DND-41 (cell line): ENCODE data around the gene STRN4.
A peak's percentile ranks its signal among the peaks of the same experiment; 100 is the strongest.

Source experiments
- ATAC-seq: fragments of 200-7000 bp; cut with Tn5 transposase; 3 replicates; pipeline ENCODE4 v1.9.1; 2021; ENCODE audit warnings: low read depth; ENCODE audit not compliant: insufficient read depth
- DNase-seq: peaks from one replicate; pipeline ENCODE4 v3.0.0-alpha.2; 2020
- H2AFZ ChIP-seq: 2 replicates; pipeline ENCODE4 v1.6.0; 2012; ENCODE audit warnings: low read depth, low read length
- H3K27ac ChIP-seq: 2 replicates; pipeline ENCODE4 v1.5.1; 2012; ENCODE audit warnings: low read length, inconsistent platforms
- H3K27me3 ChIP-seq: fragments of 200-600 bp; sonication (generic); 2 replicates; pipeline ENCODE4 v1.6.0; 2012; ENCODE audit warnings: low read length, mild to moderate bottlenecking, inconsistent platforms; ENCODE audit not compliant: insufficient read depth, poor library complexity
- H3K36me3 ChIP-seq: 2 replicates; pipeline ENCODE4 v1.5.1; 2012; ENCODE audit warnings: low read length, inconsistent platforms; ENCODE audit not compliant: insufficient read depth
- H3K4me1 ChIP-seq: 2 replicates; pipeline ENCODE4 v1.5.1; 2012; ENCODE audit warnings: mild to moderate bottlenecking, low read length; ENCODE audit not compliant: insufficient read depth
- H3K4me2 ChIP-seq: 2 replicates; pipeline ENCODE4 v1.6.0; 2012; ENCODE audit warnings: mild to moderate bottlenecking, moderate library complexity, low read length, inconsistent platforms; ENCODE audit not compliant: insufficient read depth
- H3K4me3 ChIP-seq, 2 experiments: fragments of 200-600 bp in 1 of 2; shearing (Covaris generic) in 1 of 2; 2 replicates each; pipeline ENCODE4 v1.5.1; 2012 to 2016; ENCODE audit warnings: inconsistent platforms in 2 of 2, low read length in 2 of 2, mild to moderate bottlenecking in 2 of 2, low read depth in 1 of 2, moderate library complexity in 1 of 2
- H3K79me2 ChIP-seq: 2 replicates; pipeline ENCODE4 v1.6.0; 2012; ENCODE audit warnings: low read length, inconsistent platforms; ENCODE audit not compliant: insufficient read depth
- H3K9ac ChIP-seq: 2 replicates; pipeline ENCODE4 v1.6.0; 2012; ENCODE audit warnings: low read depth, mild to moderate bottlenecking, inconsistent platforms, low read length, moderate library complexity
- H3K9me3 ChIP-seq: 2 replicates; pipeline ENCODE4 v1.5.1; 2012; ENCODE audit warnings: low read length, moderate library complexity, mild to moderate bottlenecking, inconsistent platforms; ENCODE audit not compliant: insufficient read depth, severe bottlenecking
- H4K20me1 ChIP-seq: 2 replicates; pipeline ENCODE4 v1.6.0; 2012; ENCODE audit warnings: low read length; ENCODE audit not compliant: insufficient read depth
- CTCF ChIP-seq: IDR thresholded peaks from 2 replicates; pipeline ENCODE4 v1.5.1; 2012; ENCODE audit warnings: borderline replicate concordance, low read length, moderate library complexity, mild to moderate bottlenecking; ENCODE audit not compliant: poor library complexity, severe bottlenecking; ENCODE audit errors: extremely low read depth
- EZH2 ChIP-seq: IDR thresholded peaks from 3 replicates; pipeline ENCODE4 v1.6.1; 2012; ENCODE audit warnings: borderline replicate concordance, low read depth, mild to moderate bottlenecking, moderate library complexity, low read length, inconsistent platforms; ENCODE audit not compliant: severe bottlenecking

The STRN4 gene

GRCh38 chr19:46788968-46789338, 42.7 kb upstream of the STRN4 start:
- TF ChIP-seq CTCF (no peak), EZH2 (no peak)
- Histone ChIP-seq H3K4me2 (peak overlapping the region; percentile 51), H3K4me3 (peak overlapping the region in 1 of 2 experiments; percentile 30; a peak in 1 of 4 replicates), H3K36me3 (peaks cover 22% of the 10 kb centered on the region), H3K9ac (peak overlapping the region; percentile 44), H4K20me1 (peaks cover 30% of the 10 kb centered on the region), H3K27me3 (no peaks in the 10 kb centered on the region), H3K79me2 (peaks cover 44% of the 10 kb centered on the region), H3K9me3 (no peaks in the 10 kb centered on the region), H3K4me1 (peaks cover 55% of the 10 kb centered on the region), H2AFZ (peak overlapping the region; percentile 54), H3K27ac (peak overlapping the region; percentile 76)
- ATAC-seq (no peak), DNase-seq (no peak)

- ATAC-seq (peak; percentile 72), DNase-seq (peak; percentile 100)
- H3K27me3 ChIP-seq = no peaks in the 10 kb centered on the region
- peak within 1 kb of the TSS; percentile 86 to 88 for H3K4me3 ChIP-seq
- H3K36me3 ChIP-seq = peaks cover 27% of the 10 kb centered on the region
- TF ChIP-seq CTCF (peak; percentile 15), EZH2 (no peak)
- peak within 1 kb of the TSS; percentile 94 for H3K27ac ChIP-seq
- peak within 1 kb of the TSS; percentile 66 for H2AFZ ChIP-seq
- H3K4me2 ChIP-seq = peak within 1 kb of the TSS; percentile 94
- H3K4me1 ChIP-seq = peaks cover 60% of the 10 kb centered on the region
- peaks cover 36% of the 10 kb centered on the region for H4K20me1 ChIP-seq
- H3K9ac ChIP-seq = peak within 1 kb of the TSS; percentile 70
- H3K79me2 ChIP-seq = peaks cover 49% of the 10 kb centered on the region
- no peaks in the 10 kb centered on the region for H3K9me3 ChIP-seq
Observed at GRCh38 chr19:46788262-46788967, 42.2 kb upstream of the STRN4 start, which contains the start of gene SLC1A5. TSS of gene SLC1A5 (minus strand) at chr19:46788594. CDS start at chr19:46787965, 629 bp downstream.

- DNase-seq (peak; percentile 49), ATAC-seq (no peak)
- TF ChIP-seq EZH2 = no peak
- TF ChIP-seq CTCF = no peak
- peak overlapping the region; percentile 94 for H3K4me2 ChIP-seq
- peak overlapping the region; percentile 86 to 88 for H3K4me3 ChIP-seq
- H4K20me1 ChIP-seq = peaks cover 42% of the 10 kb centered on the region
- no peaks in the 10 kb centered on the region for H3K27me3 ChIP-seq
- peak overlapping the region; percentile 70 for H3K9ac ChIP-seq
- H3K4me1 ChIP-seq = peaks cover 67% of the 10 kb centered on the region
- H3K79me2 ChIP-seq = peaks cover 57% of the 10 kb centered on the region
- H3K9me3 ChIP-seq = no peaks in the 10 kb centered on the region
- peak overlapping the region; percentile 94 for H3K27ac ChIP-seq
- H3K36me3 ChIP-seq = peaks cover 35% of the 10 kb centered on the region
- H2AFZ ChIP-seq = peak overlapping the region; percentile 66
Observed at GRCh38 chr19:46787331-46788261, 41.3 kb upstream of the STRN4 start.
